HL-60 (cell line): ENCODE results near the gene ANKS1B.

Experiments
- DNase-seq, 2 experiments: peaks; one replicate each; pipeline ENCODE4 v3.0.0-alpha.2; 2010 to 2020; ENCODE audit warnings: low read depth in 1 of 2, low spot score in 1 of 2
- H3K27ac ChIP-seq: fragments of 250-450 bp; sonication (Bioruptor Pico); replicated peaks from 2 replicates; pipeline ENCODE4 v1.5.1; 2020; ENCODE audit warnings: mild to moderate bottlenecking, moderate library complexity
- H3K27me3 ChIP-seq: fragments of 250-450 bp; sonication (Bioruptor Pico); 2 replicates; pipeline ENCODE4 v1.5.1; 2021; ENCODE audit warnings: mild to moderate bottlenecking, moderate library complexity; ENCODE audit not compliant: insufficient read depth, poor library complexity, severe bottlenecking
- H3K4me3 ChIP-seq: replicated peaks from 2 replicates; pipeline ENCODE4 v1.5.1; 2011; ENCODE audit warnings: mild to moderate bottlenecking, control low read depth, low read length; ENCODE audit not compliant: insufficient read depth
- CTCF ChIP-seq: IDR thresholded peaks from one replicate; pipeline ENCODE4 v1.5.1; 2011; ENCODE audit warnings: low read length, control low read depth, inconsistent platforms; ENCODE audit not compliant: insufficient read depth
- GABPA ChIP-seq: IDR thresholded peaks from 2 replicates; pipeline ENCODE4 v1.6.1; 2012; ENCODE audit warnings: low read depth
- POLR2AphosphoS5 ChIP-seq: IDR thresholded peaks from 2 replicates; pipeline ENCODE4 v1.6.1; 2012; ENCODE audit warnings: low read depth
- SPI1 ChIP-seq: IDR thresholded peaks from 2 replicates; pipeline ENCODE4 v1.6.1; 2012; ENCODE audit warnings: low read depth, mild to moderate bottlenecking, borderline replicate concordance
- TF ChIP-seq, protein P1 (sequence below): IDR thresholded peaks from 2 replicates; pipeline ENCODE4 v1.6.1; 2012; ENCODE audit warnings: low read depth; ENCODE audit not compliant: insufficient replicate concordance

ANKS1B gene

DNA sequence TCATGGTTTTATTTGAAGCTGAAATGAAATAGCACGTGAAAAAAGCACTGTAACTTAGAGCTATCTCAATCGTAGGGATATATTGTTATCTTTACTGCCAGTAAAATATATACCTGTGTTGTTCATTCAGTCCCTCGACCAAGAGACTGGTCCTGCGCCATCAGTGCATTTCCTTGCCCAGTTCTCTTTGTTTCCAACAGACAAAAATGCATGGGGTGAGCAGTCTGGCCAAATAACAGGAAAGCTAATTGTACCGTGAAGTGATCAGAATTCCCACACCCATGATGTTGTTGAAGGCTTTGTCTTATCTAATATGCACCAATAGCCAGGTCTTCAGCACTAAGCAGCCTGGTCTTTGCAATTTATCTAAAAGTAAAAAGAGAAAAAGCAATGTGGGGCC lies 814.3 kb downstream of the ANKS1B start:
- DNase-seq: no peak
- H3K4me3 ChIP-seq: no peak overlapping the region
- H3K27me3 ChIP-seq: no peaks in the 10 kb centered on the region
- H3K27ac ChIP-seq: no peak overlapping the region
- TF ChIP-seq GABPA (no peak), POLR2AphosphoS5 (no peak), SPI1 (no peak), CTCF (no peak)
- TF ChIP-seq, protein P1, sequence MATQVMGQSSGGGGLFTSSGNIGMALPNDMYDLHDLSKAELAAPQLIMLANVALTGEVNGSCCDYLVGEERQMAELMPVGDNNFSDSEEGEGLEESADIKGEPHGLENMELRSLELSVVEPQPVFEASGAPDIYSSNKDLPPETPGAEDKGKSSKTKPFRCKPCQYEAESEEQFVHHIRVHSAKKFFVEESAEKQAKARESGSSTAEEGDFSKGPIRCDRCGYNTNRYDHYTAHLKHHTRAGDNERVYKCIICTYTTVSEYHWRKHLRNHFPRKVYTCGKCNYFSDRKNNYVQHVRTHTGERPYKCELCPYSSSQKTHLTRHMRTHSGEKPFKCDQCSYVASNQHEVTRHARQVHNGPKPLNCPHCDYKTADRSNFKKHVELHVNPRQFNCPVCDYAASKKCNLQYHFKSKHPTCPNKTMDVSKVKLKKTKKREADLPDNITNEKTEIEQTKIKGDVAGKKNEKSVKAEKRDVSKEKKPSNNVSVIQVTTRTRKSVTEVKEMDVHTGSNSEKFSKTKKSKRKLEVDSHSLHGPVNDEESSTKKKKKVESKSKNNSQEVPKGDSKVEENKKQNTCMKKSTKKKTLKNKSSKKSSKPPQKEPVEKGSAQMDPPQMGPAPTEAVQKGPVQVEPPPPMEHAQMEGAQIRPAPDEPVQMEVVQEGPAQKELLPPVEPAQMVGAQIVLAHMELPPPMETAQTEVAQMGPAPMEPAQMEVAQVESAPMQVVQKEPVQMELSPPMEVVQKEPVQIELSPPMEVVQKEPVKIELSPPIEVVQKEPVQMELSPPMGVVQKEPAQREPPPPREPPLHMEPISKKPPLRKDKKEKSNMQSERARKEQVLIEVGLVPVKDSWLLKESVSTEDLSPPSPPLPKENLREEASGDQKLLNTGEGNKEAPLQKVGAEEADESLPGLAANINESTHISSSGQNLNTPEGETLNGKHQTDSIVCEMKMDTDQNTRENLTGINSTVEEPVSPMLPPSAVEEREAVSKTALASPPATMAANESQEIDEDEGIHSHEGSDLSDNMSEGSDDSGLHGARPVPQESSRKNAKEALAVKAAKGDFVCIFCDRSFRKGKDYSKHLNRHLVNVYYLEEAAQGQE: no peak

DNA sequence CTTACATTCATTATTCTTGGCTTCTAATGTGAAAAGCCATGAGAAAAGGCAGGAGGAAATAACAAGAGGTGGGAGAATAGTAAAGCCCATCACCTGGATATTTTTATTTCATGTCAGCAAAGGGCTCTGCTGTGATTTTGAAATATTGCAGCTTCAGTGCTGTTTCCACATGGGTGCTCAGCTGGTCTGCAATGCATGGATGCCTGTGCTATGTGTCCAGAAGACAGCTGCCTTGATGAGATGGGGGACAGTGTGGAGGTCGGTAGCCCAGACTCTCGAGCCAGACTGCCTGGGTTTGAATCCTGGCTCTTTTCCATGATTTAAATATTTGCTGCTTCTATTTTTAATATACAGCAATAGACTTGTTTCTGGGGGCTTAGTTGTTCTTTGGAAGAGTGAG lies 814.7 kb downstream of the ANKS1B start:
- no peak overlapping the region for H3K27ac ChIP-seq
- H3K4me3 ChIP-seq: no peak overlapping the region
- H3K27me3 ChIP-seq: no peaks in the 10 kb centered on the region
- TF ChIP-seq CTCF: no peak
- TF ChIP-seq POLR2AphosphoS5: no peak
- no peak for TF ChIP-seq SPI1
- TF ChIP-seq, protein P1: no peak
- TF ChIP-seq GABPA: no peak
- DNase-seq: no peak

GRCh38 chr12:99157946-99158345 lies 826.8 kb downstream of the ANKS1B start:
- Histone ChIP-seq H3K27ac (no peak overlapping the region), H3K4me3 (no peak overlapping the region), H3K27me3 (peaks cover 4% of the 10 kb centered on the region)
- TF ChIP-seq SPI1: no peak
- TF ChIP-seq POLR2AphosphoS5: no peak
- no peak for TF ChIP-seq GABPA
- TF ChIP-seq, protein P1: no peak
- TF ChIP-seq CTCF: no peak
- no peak for DNase-seq
